ELF-1 (cell line): ENCODE data around the gene NOX5.
A peak's percentile ranks its signal among the peaks of the same experiment; 100 is the strongest.
"Not testable (repeated sequence)": the region's sequence is repeated elsewhere in the genome, so short reads cannot be mapped to it uniquely, and the experiment has no call there.

Experiments
- DNase-seq: peaks from one replicate; pipeline ENCODE4 v3.0.0-alpha.2; 2016; ENCODE audit warnings: low read depth, low spot score

Gene NOX5, protein sequence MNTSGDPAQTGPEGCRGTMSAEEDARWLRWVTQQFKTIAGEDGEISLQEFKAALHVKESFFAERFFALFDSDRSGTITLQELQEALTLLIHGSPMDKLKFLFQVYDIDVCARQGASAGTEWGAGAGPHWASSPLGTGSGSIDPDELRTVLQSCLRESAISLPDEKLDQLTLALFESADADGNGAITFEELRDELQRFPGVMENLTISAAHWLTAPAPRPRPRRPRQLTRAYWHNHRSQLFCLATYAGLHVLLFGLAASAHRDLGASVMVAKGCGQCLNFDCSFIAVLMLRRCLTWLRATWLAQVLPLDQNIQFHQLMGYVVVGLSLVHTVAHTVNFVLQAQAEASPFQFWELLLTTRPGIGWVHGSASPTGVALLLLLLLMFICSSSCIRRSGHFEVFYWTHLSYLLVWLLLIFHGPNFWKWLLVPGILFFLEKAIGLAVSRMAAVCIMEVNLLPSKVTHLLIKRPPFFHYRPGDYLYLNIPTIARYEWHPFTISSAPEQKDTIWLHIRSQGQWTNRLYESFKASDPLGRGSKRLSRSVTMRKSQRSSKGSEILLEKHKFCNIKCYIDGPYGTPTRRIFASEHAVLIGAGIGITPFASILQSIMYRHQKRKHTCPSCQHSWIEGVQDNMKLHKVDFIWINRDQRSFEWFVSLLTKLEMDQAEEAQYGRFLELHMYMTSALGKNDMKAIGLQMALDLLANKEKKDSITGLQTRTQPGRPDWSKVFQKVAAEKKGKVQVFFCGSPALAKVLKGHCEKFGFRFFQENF

DNA sequence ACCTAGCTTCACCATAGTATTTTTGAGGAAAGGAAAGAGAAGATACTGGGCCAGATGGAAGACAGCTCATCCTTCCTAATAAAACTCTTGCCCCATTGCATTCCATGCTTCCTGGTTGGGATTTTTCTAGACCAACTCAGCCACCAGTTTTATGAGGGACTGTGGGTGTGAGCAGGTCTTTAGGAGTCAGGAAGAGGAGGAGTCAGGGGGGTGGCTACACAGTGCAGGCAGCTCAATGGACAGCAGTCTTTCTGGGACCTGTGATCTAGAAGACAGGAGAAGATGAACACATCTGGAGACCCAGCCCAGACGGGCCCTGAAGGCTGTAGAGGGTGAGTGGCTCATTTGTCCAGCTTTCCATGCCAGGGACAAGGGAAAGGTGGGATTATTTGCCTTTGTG lies at the start of gene NOX5:
Gene NOX5, plus strand, starts transcription at position 242 of the 400 bp plus-strand sequence. Its CDS starts 41 bp downstream, at position 283.
- DNase-seq: peak; percentile 23

GRCh38 chr15:68966996-68967395 lies 47.5 kb upstream of the NOX5 start:
- DNase-seq: no peak

GRCh38 chr15:68967948-68968347 lies 46.5 kb upstream of the NOX5 start:
- DNase-seq: no peak

- DNase-seq: no peak
Measured at GRCh38 chr15:68969298-68969697, 45.2 kb upstream of the NOX5 start.

- DNase-seq: no peak
Measured at GRCh38 chr15:68972201-68973065, 42.1 kb upstream of the NOX5 start.

DNA sequence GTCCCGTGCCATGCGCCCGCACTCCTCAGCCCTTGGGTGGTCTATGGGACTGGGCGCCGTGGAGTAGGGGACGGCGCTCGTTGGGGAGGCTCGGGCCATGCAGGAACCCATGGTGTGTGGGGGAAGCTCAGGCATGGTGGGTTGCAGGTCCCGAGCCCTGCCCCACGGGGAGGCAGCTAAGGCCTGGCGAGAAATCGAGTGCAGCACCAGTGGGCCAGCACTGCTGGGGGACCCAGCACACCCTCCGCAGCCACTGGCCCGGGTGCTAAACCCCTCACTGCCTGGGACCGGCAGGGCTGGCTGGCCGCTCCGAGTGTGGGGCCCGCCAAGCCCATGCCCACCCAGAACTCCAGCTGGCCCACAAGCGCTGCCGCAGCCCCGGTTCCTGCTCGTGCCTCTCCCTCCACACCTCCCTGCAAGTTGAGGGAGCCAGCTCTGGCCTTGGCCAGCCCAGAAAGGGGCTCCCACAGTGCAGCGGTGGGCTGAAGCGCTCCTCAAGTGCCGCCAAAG lies 38.8 kb upstream of the NOX5 start:
- DNase-seq: not testable (repeated sequence)

GRCh38 chr15:68977426-68977825 lies 37.1 kb upstream of the NOX5 start:
- DNase-seq: not testable (repeated sequence)

GRCh38 chr15:68979006-68979405 lies 35.5 kb upstream of the NOX5 start:
- DNase-seq: no peak

DNA sequence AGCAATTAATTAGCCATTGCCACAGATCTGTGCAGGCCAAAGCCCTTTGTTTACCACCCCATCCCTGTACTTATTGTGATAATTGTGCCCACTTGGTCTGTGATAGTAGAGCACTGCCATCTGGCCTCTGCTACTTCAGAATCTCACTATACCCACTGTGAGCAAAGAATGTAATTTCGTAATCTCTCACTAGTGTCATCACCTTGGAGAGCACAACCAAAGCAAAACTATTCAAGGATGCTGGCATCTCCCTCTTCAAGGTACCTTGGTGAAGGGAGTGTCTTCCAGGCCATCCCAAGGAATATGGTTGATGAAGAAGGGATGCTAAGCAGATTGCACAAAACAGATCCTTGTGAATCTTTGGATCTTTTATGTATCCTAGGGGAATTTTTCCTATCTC lies 34.7 kb upstream of the NOX5 start:
- DNase-seq: no peak

DNA sequence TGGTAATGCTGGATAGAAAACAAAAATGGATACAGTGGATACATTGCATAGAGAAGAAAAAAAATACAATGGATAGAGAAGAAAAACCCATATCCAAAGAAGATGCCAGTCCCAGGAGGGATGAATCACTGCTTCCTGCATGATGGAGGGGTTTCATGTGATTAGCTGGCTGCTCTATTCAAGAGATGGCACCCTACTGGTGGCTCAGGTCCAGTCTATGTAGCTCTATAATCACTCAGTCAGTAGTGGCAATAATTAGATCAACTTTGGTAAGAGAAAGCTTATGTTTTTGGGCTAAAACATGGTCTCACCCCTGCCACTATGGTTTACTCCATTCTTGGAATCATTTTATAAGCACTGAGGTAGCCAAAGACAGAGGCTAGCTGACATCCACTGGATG lies 33.7 kb upstream of the NOX5 start:
- no peak for DNase-seq

- no peak for DNase-seq
Measured at GRCh38 chr15:68981941-68982340, 32.6 kb upstream of the NOX5 start.

GRCh38 chr15:68982976-68983563 lies 31.4 kb upstream of the NOX5 start:
- DNase-seq: no peak

GRCh38 chr15:68983961-68984481 lies 30.5 kb upstream of the NOX5 start:
- DNase-seq: no peak

- no peak for DNase-seq
Measured at GRCh38 chr15:68984586-68984985, 29.9 kb upstream of the NOX5 start.

DNA sequence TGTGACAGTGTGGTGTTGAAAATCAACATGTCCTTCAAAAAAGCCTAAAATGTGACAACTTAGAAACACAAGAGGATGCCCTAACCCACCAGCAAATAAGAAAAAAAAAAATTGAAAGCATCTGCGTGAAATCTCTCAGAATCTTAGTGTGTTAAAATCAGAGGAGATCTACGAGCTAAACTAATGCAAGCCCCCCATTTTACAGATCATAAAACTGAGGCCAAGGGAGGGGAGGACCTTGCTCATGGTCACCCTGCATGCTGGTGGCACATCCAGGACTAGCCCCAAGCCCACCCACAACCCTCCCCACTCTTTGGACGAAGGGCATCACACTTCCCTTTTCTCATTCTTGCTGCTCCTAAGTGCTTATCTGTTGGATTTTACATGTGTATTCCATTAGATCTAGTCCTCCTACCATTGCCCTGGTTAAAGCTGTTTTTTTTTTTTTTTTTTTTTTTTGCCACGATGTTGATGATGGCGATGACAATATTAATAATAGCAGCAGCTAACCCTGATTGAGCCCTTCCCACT lies 29.1 kb upstream of the NOX5 start:
- no peak for DNase-seq

GRCh38 chr15:68986322-68986721 lies 28.2 kb upstream of the NOX5 start:
- DNase-seq: no peak

GRCh38 chr15:68987120-68987519 lies 27.4 kb upstream of the NOX5 start:
- DNase-seq: no peak

DNA sequence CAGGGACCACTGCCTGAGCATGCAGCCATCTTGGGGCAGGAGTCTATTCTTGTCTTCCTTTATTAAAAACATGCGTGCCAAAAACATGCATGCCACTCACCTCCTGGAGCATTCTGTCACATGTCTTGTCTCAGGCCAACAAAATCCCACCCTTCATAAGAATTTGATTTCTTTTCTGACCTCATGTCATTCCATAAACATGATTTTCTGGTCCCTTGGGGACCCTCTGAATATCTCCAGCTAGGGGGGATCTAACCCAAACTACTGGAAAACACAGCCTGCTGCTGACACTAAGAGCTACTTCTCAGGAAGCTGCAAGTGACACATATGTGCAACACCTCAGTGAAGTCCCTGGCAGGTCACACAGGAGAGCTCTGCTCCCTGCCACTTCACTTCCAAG lies 26.8 kb upstream of the NOX5 start:
- DNase-seq: no peak

- peak; percentile 63 for DNase-seq
Measured at GRCh38 chr15:68989541-68990230, 24.8 kb upstream of the NOX5 start.
